Measurements from ENCODE around the gene TSG101. TPM values are rescaled to one million over a fixed set of nuclear protein-coding genes. Genes with fewer than 3 reads are reported as not detected.

The TSG101 gene
- total RNA-seq, 1 donor from 2014 or later = 55.4 TPM

GRCh38 chr11:18461909-18462308 is 64.8 kb downstream of the TSG101 start:
- Mint-ChIP-seq H3K36me3 (ENCODE audit: low read depth) (no peaks in the 10 kb centered on the region), H3K9me3 (ENCODE audit: low read depth) (no peaks in the 10 kb centered on the region), H3K27ac (ENCODE audit: unreplicated experiment) (no peak overlapping the region), H3K27me3 (ENCODE audit: low read depth) (no peaks in the 10 kb centered on the region), H3K4me3 (ENCODE audit: unreplicated experiment) (no peak overlapping the region), H3K4me1 (ENCODE audit: low read depth) (peaks cover 8% of the 10 kb centered on the region)
- TF ChIP-seq, protein P1, sequence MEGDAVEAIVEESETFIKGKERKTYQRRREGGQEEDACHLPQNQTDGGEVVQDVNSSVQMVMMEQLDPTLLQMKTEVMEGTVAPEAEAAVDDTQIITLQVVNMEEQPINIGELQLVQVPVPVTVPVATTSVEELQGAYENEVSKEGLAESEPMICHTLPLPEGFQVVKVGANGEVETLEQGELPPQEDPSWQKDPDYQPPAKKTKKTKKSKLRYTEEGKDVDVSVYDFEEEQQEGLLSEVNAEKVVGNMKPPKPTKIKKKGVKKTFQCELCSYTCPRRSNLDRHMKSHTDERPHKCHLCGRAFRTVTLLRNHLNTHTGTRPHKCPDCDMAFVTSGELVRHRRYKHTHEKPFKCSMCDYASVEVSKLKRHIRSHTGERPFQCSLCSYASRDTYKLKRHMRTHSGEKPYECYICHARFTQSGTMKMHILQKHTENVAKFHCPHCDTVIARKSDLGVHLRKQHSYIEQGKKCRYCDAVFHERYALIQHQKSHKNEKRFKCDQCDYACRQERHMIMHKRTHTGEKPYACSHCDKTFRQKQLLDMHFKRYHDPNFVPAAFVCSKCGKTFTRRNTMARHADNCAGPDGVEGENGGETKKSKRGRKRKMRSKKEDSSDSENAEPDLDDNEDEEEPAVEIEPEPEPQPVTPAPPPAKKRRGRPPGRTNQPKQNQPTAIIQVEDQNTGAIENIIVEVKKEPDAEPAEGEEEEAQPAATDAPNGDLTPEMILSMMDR (IDR thresholded peaks at IDR 0.05) = no peak
- DNase-seq (ENCODE audit: low spot score) = no peak

DNA sequence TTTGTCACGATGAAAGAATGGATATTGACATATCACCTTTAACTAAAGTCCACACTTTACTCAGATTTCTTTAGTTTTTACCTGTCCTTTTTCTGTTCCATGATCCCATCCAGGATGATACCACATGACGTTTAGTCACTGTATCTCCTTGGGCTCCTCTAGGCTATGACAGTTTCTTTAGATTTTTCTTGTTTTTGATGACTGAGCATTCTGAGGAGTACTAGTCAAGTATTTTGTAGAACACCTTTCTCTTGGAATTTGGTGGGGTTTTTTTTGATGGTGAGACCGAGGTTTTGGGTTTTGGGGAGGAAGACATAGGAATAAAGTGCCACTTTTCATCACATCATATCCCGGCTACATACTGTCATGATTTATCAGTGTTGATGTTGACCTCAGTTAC is 67.1 kb downstream of the TSG101 start:
- H3K4me1 Mint-ChIP-seq (ENCODE audit: low read depth) = peaks cover 8% of the 10 kb centered on the region
- DNase-seq (ENCODE audit: low spot score) = no peak
- H3K9me3 Mint-ChIP-seq (ENCODE audit: low read depth) = no peaks in the 10 kb centered on the region
- H3K36me3 Mint-ChIP-seq (ENCODE audit: low read depth) = no peaks in the 10 kb centered on the region
- H3K27ac Mint-ChIP-seq (ENCODE audit: unreplicated experiment) = no peak overlapping the region
- no peak overlapping the region for H3K4me3 Mint-ChIP-seq (ENCODE audit: unreplicated experiment)
- no peaks in the 10 kb centered on the region for H3K27me3 Mint-ChIP-seq (ENCODE audit: low read depth)
- TF ChIP-seq, protein P1 (IDR thresholded peaks at IDR 0.05) = no peak

DNA sequence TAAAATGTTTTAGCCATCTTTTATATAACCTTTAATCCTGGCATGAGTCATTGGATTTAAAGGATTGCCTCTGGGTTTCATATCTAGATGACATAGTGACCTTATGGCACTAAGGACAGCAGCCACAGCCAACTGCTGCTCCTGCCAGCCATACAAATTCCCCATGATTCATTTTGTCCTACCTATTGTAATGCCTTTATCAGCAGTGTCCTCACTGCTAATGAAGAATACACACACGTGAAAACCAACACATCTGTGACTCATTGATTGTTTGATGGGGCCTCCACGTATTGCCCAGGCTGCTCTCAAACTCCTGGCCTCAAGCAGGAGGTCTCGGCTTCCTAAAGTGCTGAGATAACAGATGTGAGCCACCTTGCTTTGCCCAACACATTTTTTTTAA is 69.3 kb downstream of the TSG101 start:
- TF ChIP-seq, protein P1 (IDR thresholded peaks at IDR 0.05) = no peak
- Mint-ChIP-seq H3K27me3 (ENCODE audit: low read depth) (no peaks in the 10 kb centered on the region), H3K27ac (ENCODE audit: unreplicated experiment) (no peak overlapping the region), H3K4me3 (ENCODE audit: unreplicated experiment) (no peak overlapping the region), H3K36me3 (ENCODE audit: low read depth) (no peaks in the 10 kb centered on the region), H3K4me1 (ENCODE audit: low read depth) (peaks cover 8% of the 10 kb centered on the region), H3K9me3 (ENCODE audit: low read depth) (no peaks in the 10 kb centered on the region)
- no peak for DNase-seq (ENCODE audit: low spot score)

GRCh38 chr11:18455686-18456372 is 70.9 kb downstream of the TSG101 start, which contains the start of gene LDHAL6A:
Gene LDHAL6A, plus strand, starts transcription at chr11:18455856. Its CDS starts 825 bp downstream, at chr11:18456681.
- H3K9me3 Mint-ChIP-seq (ENCODE audit: low read depth) = no peaks in the 10 kb centered on the region
- H3K36me3 Mint-ChIP-seq (ENCODE audit: low read depth) = no peaks in the 10 kb centered on the region

GRCh38 chr11:18452927-18453326 is 73.8 kb downstream of the TSG101 start:
- no peak overlapping the region for H3K4me3 Mint-ChIP-seq (ENCODE audit: unreplicated experiment)
- H3K36me3 Mint-ChIP-seq (ENCODE audit: low read depth) = no peaks in the 10 kb centered on the region
- H3K27ac Mint-ChIP-seq (ENCODE audit: unreplicated experiment) = no peak overlapping the region
- no peaks in the 10 kb centered on the region for H3K4me1 Mint-ChIP-seq (ENCODE audit: low read depth)
- no peak for DNase-seq (ENCODE audit: low spot score)
- TF ChIP-seq, protein P1 (IDR thresholded peaks at IDR 0.05) = no peak
- no peaks in the 10 kb centered on the region for H3K27me3 Mint-ChIP-seq (ENCODE audit: low read depth)
- H3K9me3 Mint-ChIP-seq (ENCODE audit: low read depth) = no peaks in the 10 kb centered on the region

More at GRCh38 chr11:18455686-18456372, 70.9 kb downstream of the TSG101 start, which contains the start of gene LDHAL6A:
- Mint-ChIP-seq H3K27me3 (ENCODE audit: low read depth) (no peaks in the 10 kb centered on the region), H3K4me3 (ENCODE audit: unreplicated experiment) (no peak within 1 kb of the TSS), H3K4me1 (ENCODE audit: low read depth) (peaks cover 8% of the 10 kb centered on the region), H3K27ac (ENCODE audit: unreplicated experiment) (no peak within 1 kb of the TSS)
- TF ChIP-seq, protein P1 (IDR thresholded peaks at IDR 0.05) = no peak
- DNase-seq (ENCODE audit: low spot score) = no peak
